ENCODE measurements around the gene PXDN. TPM values are rescaled to one million over a fixed set of nuclear protein-coding genes. Genes with fewer than 3 reads are reported as not detected.
"Not testable (repeated sequence)": the region's sequence is repeated elsewhere in the genome, so short reads cannot be mapped to it uniquely, and the experiment has no call there.

The PXDN gene
- total RNA-seq, result 10 to 100 TPM; 34.8 to 46.0 TPM
- long read RNA-seq, full-length matches to known transcripts, result 2 of 23 reads
- long read RNA-seq, partial matches to known transcripts, result 19 of 23 reads
- long read RNA-seq, other reads (novel, unspliced or antisense), result 2 of 23 reads

GRCh38 chr2:1744446-1745170, at the start of gene PXDN:
Gene PXDN (minus strand): TSS chr2:1744515. CDS start chr2:1744455, 60 bp downstream.
- peak; percentile 78 to 79 for ATAC-seq
- intact Hi-C loops (cut with DNase I), result loop anchor here (5.0 to 10.0 kb wide), 3 partner anchors 92 to 152 kb away; no protein-coding TSS in a partner anchor
- DNase-seq, result peak; percentile 73

GRCh38 chr2:1793868-1794445, 49.6 kb upstream of the PXDN start:
- intact Hi-C loops (cut with DNase I), result no loop called here
- DNase-seq (peak; percentile 54), ATAC-seq (peak in 1 of 2 donors; percentile 65)

- peak in 1 of 2 donors; percentile 27 for ATAC-seq
- no peak for DNase-seq
- intact Hi-C loops (cut with DNase I), result no loop called here
Observed at GRCh38 chr2:1793001-1793867, 48.9 kb upstream of the PXDN start.

GRCh38 chr2:1791685-1792435, 47.5 kb upstream of the PXDN start:
- DNase-seq (peak; percentile 40), ATAC-seq (no peak)
- intact Hi-C loops (cut with DNase I), result no loop called here

- DNase-seq (no peak), ATAC-seq (no peak)
- intact Hi-C loops (cut with DNase I), result no loop called here
Observed at GRCh38 chr2:1791006-1791605, 46.8 kb upstream of the PXDN start.

- no peak for ATAC-seq
- DNase-seq, result no peak
- intact Hi-C loops (cut with DNase I), result no loop called here
Observed at GRCh38 chr2:1790473-1790872, 46.2 kb upstream of the PXDN start.

- intact Hi-C loops (cut with DNase I), result no loop called here
- DNase-seq (no peak), ATAC-seq (no peak)
Observed at GRCh38 chr2:1789610-1790009, 45.3 kb upstream of the PXDN start.

GRCh38 chr2:1788478-1788959, 44.2 kb upstream of the PXDN start:
- no peak for ATAC-seq
- intact Hi-C loops (cut with DNase I), result no loop called here

GRCh38 chr2:1787755-1788477, 43.6 kb upstream of the PXDN start:
- ATAC-seq (no peak), DNase-seq (no peak)
- intact Hi-C loops (cut with DNase I), result no loop called here

More at GRCh38 chr2:1788478-1788959, 44.2 kb upstream of the PXDN start:
- no peak for DNase-seq

- intact Hi-C loops (cut with DNase I), result no loop called here
- no peak for ATAC-seq
- DNase-seq, result no peak
Observed at GRCh38 chr2:1784986-1785617, 40.8 kb upstream of the PXDN start.

- ATAC-seq (no peak), DNase-seq (no peak)
- intact Hi-C loops (cut with DNase I), result no loop called here
Observed at GRCh38 chr2:1784087-1784486, 39.8 kb upstream of the PXDN start.

- intact Hi-C loops (cut with DNase I), result no loop called here
- ATAC-seq (no peak), DNase-seq (no peak)
Observed at GRCh38 chr2:1782514-1782913, 38.2 kb upstream of the PXDN start.

GRCh38 chr2:1781291-1782080, 37.2 kb upstream of the PXDN start:
- intact Hi-C loops (cut with DNase I), result no loop called here
- no peak for DNase-seq
- no peak for ATAC-seq

GRCh38 chr2:1780693-1781092, 36.4 kb upstream of the PXDN start:
- no peak for DNase-seq
- ATAC-seq, result no peak
- intact Hi-C loops (cut with DNase I), result no loop called here

GRCh38 chr2:1780054-1780453, 35.7 kb upstream of the PXDN start:
- intact Hi-C loops (cut with DNase I); ATAC-seq; DNase-seq: not testable (repeated sequence)

- intact Hi-C loops (cut with DNase I), result no loop called here
- no peak for DNase-seq
- ATAC-seq, result no peak
Observed at GRCh38 chr2:1778566-1778965, 34.3 kb upstream of the PXDN start.

GRCh38 chr2:1777781-1778180, 33.5 kb upstream of the PXDN start:
- intact Hi-C loops (cut with DNase I), result no loop called here
- ATAC-seq, result no peak
- no peak for DNase-seq
